Activated CD4-positive, alpha-beta T cell treated with anti-CD3 and anti-CD28 coated beads for 4 hours (primary cell): ENCODE results near the gene DHX9.

Experiments used
- DNase-seq, 2 donors: peaks; one replicate each; pipeline ENCODE4 v3.0.0-alpha.2; 2020

The DHX9 gene

GRCh38 chr1:182842265-182842664, 3.1 kb downstream of the DHX9 start:
- no peak for DNase-seq

GRCh38 chr1:182845379-182845778, 6.2 kb downstream of the DHX9 start:
- peak; percentile 37 to 40 for DNase-seq

- no peak for DNase-seq
Observed at GRCh38 chr1:182845894-182846293, 6.7 kb downstream of the DHX9 start.

GRCh38 chr1:182847105-182847504, 8.0 kb downstream of the DHX9 start:
- DNase-seq = no peak

GRCh38 chr1:182848736-182849135, 9.6 kb downstream of the DHX9 start:
- DNase-seq = no peak

GRCh38 chr1:182850319-182850718, 11.2 kb downstream of the DHX9 start:
- DNase-seq = no peak

- no peak for DNase-seq
Observed at GRCh38 chr1:182851825-182852224, 12.7 kb downstream of the DHX9 start.

- DNase-seq = no peak
Observed at GRCh38 chr1:182855911-182856310, 16.8 kb downstream of the DHX9 start.

GRCh38 chr1:182857212-182857611, 18.1 kb downstream of the DHX9 start:
- no peak for DNase-seq

- no peak for DNase-seq
Observed at GRCh38 chr1:182860658-182861057, 21.5 kb downstream of the DHX9 start.

GRCh38 chr1:182861994-182862393, 22.8 kb downstream of the DHX9 start:
- no peak for DNase-seq

- no peak for DNase-seq
Observed at GRCh38 chr1:182862827-182863226, 23.7 kb downstream of the DHX9 start.

GRCh38 chr1:182863940-182864339, 24.8 kb downstream of the DHX9 start:
- DNase-seq = no peak

GRCh38 chr1:182867861-182868260, 28.7 kb downstream of the DHX9 start:
- DNase-seq = no peak

- no peak for DNase-seq
Observed at GRCh38 chr1:182869241-182869666, 30.1 kb downstream of the DHX9 start.

GRCh38 chr1:182872881-182873280, 33.7 kb downstream of the DHX9 start:
- no peak for DNase-seq

GRCh38 chr1:182875889-182876288, 36.7 kb downstream of the DHX9 start:
- no peak for DNase-seq

- DNase-seq = no peak
Observed at GRCh38 chr1:182877331-182877730, 38.2 kb downstream of the DHX9 start.

- no peak for DNase-seq
Observed at GRCh38 chr1:182877842-182878241, 38.7 kb downstream of the DHX9 start.

GRCh38 chr1:182884872-182885271, 45.7 kb downstream of the DHX9 start:
- no peak for DNase-seq

GRCh38 chr1:182885591-182885990, 46.4 kb downstream of the DHX9 start:
- DNase-seq = no peak

GRCh38 chr1:182886985-182887384, 47.8 kb downstream of the DHX9 start:
- no peak for DNase-seq

GRCh38 chr1:182888736-182889531, 49.8 kb downstream of the DHX9 start:
- DNase-seq = no peak

- DNase-seq = no peak
Observed at GRCh38 chr1:182889997-182890396, 50.9 kb downstream of the DHX9 start.
